ENCODE measurements around the gene ZBTB40.

GRCh38 chr1:22447621-22448111 is 4.0 kb upstream of the ZBTB40 start:
- TF ChIP-seq TAF1 (IDR thresholded peaks at IDR 0.05; ENCODE audit: low read depth, low read length) (no peak), SPI1 (IDR thresholded peaks at IDR 0.05; ENCODE audit: low read depth, low read length) (no peak), POLR2A (IDR thresholded peaks at IDR 0.05; ENCODE audit: low read depth, low read length) (no peak), POLR2AphosphoS5 (IDR thresholded peaks at IDR 0.05; ENCODE audit: low read depth, low read length) (no peak), POU2F2 (IDR thresholded peaks at IDR 0.05; ENCODE audit: low read depth, low read length) (no peak)

Measured in GM12891 (cell line).